ENCODE results near the gene GRIK1. TPM values are rescaled to one million over a fixed set of nuclear protein-coding genes. Genes with fewer than 3 reads are reported as not detected.

The GRIK1 gene
- 41.8 TPM for total RNA-seq

DNA sequence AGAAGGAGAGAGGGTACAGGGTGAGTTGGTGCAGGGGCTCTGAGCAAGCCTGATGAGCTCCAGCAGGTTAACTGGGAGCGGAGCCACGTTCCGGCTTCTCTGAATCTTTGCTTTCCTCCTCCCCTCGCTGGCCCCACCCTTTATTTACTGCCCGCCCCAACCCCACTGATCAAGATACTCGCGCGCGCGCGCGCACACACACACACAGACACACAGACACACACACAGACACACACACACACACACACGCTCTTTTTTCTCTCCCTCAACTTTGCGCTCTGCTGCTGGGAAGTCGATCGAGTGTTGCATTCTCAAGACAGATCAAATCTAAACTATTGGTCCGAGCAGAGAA is at the start of gene GRIK1:
Gene GRIK1, minus strand, starts transcription at position 73 of the 352 bp plus-strand sequence.

Other genes starting within 250 kb of the GRIK1 start
- not detected for gene CLDN17, start 226.8 kb upstream of the GRIK1 start, total RNA-seq

All from diencephalon (tissue), 1 donor.